HEK293 (cell line): ENCODE results near the gene SLC16A7.

Source experiments
- BCL11A ChIP-seq: fragments of 450-650 bp; formaldehyde crosslinking; IDR thresholded peaks from 2 replicates; pipeline ENCODE4 v1.5.1; 2016; ENCODE audit warnings: low read depth, missing biosample characterization, missing genetic modification characterization
- CTCF ChIP-seq: fragments of 450-650 bp; formaldehyde crosslinking; IDR thresholded peaks from 2 replicates; pipeline ENCODE4 v1.5.1; 2016; ENCODE audit warnings: missing biosample characterization, missing genetic modification characterization
- KLF16 ChIP-seq: fragments of 450-650 bp; formaldehyde crosslinking; IDR thresholded peaks from 2 replicates; pipeline ENCODE4 v1.5.1; 2017; ENCODE audit warnings: missing biosample characterization, missing genetic modification characterization
- PRDM10 ChIP-seq: fragments of 450-650 bp; formaldehyde crosslinking; IDR thresholded peaks from 2 replicates; pipeline ENCODE4 v1.5.1; 2016; ENCODE audit warnings: missing biosample characterization, missing genetic modification characterization
- ZFP3 ChIP-seq: fragments of 450-650 bp; formaldehyde crosslinking; IDR thresholded peaks from 2 replicates; pipeline ENCODE4 v1.5.1; 2016; ENCODE audit warnings: low read depth, missing biosample characterization, missing genetic modification characterization
- ZFP37 ChIP-seq: fragments of 450-650 bp; formaldehyde crosslinking; IDR thresholded peaks from 2 replicates; pipeline ENCODE4 v1.5.1; 2016; ENCODE audit warnings: missing biosample characterization, missing genetic modification characterization
- ZNF132 ChIP-seq: fragments of 450-650 bp; formaldehyde crosslinking; IDR thresholded peaks from 2 replicates; pipeline ENCODE4 v1.5.1; 2017; ENCODE audit warnings: missing biosample characterization, missing genetic modification characterization, borderline replicate concordance
- ZNF24 ChIP-seq: fragments of 450-650 bp; formaldehyde crosslinking; IDR thresholded peaks from 2 replicates; pipeline ENCODE4 v1.5.1; 2016; ENCODE audit warnings: missing biosample characterization, missing genetic modification characterization
- ZNF324 ChIP-seq: fragments of 450-650 bp; formaldehyde crosslinking; IDR thresholded peaks from 2 replicates; pipeline ENCODE4 v1.5.1; 2016; ENCODE audit warnings: missing biosample characterization, missing genetic modification characterization
- ZNF548 ChIP-seq: fragments of 450-650 bp; formaldehyde crosslinking; IDR thresholded peaks from 2 replicates; pipeline ENCODE4 v1.5.1; 2016; ENCODE audit warnings: missing biosample characterization, missing genetic modification characterization
- ZNF558 ChIP-seq: fragments of 450-650 bp; formaldehyde crosslinking; IDR thresholded peaks from 2 replicates; pipeline ENCODE4 v1.5.1; 2016; ENCODE audit warnings: missing biosample characterization, missing genetic modification characterization
- ZNF707 ChIP-seq: fragments of 450-650 bp; formaldehyde crosslinking; IDR thresholded peaks from 2 replicates; pipeline ENCODE4 v1.5.1; 2016; ENCODE audit warnings: missing biosample characterization, missing genetic modification characterization
- TF ChIP-seq, protein P1 (sequence below): fragments of 450-650 bp; formaldehyde crosslinking; IDR thresholded peaks from 2 replicates; pipeline ENCODE4 v1.5.1; 2016; ENCODE audit warnings: missing biosample characterization, missing genetic modification characterization, low read depth
- TF ChIP-seq, protein P2 (sequence below): fragments of 450-650 bp; formaldehyde crosslinking; IDR thresholded peaks from 2 replicates; pipeline ENCODE4 v1.5.1; 2017; ENCODE audit warnings: missing biosample characterization, mild to moderate bottlenecking, missing genetic modification characterization, moderate library complexity

DNA sequence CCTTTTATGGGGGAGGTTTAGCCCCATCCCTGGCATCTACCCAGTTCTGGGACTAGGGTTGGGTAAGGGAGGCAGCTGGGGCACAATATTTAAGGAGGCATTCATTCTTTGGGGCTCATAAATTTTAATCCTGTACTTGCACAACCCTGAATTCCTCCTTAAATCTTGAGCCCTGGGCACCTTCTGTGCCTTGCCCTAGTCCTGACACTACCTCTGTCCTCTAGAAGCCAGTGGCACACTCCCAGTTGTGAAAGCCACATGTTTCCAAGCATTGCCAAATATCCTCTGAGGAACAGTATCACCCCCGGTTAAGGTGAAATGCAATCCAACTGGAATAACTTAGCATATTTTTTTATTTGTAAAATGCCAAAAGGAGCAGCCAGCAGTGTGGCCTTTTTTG lies 36.6 kb downstream of the SLC16A7 start:
- no peak for TF ChIP-seq CTCF
- TF ChIP-seq ZNF324 (tag by site-specific recombination) = no peak
- TF ChIP-seq, protein P1, sequence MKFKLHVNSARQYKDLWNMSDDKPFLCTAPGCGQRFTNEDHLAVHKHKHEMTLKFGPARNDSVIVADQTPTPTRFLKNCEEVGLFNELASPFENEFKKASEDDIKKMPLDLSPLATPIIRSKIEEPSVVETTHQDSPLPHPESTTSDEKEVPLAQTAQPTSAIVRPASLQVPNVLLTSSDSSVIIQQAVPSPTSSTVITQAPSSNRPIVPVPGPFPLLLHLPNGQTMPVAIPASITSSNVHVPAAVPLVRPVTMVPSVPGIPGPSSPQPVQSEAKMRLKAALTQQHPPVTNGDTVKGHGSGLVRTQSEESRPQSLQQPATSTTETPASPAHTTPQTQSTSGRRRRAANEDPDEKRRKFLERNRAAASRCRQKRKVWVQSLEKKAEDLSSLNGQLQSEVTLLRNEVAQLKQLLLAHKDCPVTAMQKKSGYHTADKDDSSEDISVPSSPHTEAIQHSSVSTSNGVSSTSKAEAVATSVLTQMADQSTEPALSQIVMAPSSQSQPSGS (tag by site-specific recombination) = no peak
- TF ChIP-seq ZFP37 (tag by site-specific recombination) = no peak
- TF ChIP-seq PRDM10 (tag by site-specific recombination) = no peak
- TF ChIP-seq, protein P2, sequence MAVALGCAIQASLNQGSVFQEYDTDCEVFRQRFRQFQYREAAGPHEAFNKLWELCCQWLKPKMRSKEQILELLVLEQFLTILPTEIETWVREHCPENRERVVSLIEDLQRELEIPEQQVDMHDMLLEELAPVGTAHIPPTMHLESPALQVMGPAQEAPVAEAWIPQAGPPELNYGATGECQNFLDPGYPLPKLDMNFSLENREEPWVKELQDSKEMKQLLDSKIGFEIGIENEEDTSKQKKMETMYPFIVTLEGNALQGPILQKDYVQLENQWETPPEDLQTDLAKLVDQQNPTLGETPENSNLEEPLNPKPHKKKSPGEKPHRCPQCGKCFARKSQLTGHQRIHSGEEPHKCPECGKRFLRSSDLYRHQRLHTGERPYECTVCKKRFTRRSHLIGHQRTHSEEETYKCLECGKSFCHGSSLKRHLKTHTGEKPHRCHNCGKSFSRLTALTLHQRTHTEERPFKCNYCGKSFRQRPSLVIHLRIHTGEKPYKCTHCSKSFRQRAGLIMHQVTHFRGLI = no peak
- no peak for TF ChIP-seq ZNF132 (tag by site-specific recombination)
- no peak for TF ChIP-seq ZNF548 (tag by site-specific recombination)
- TF ChIP-seq KLF16 (tag by site-specific recombination) = no peak
- no peak for TF ChIP-seq ZNF24 (tag by site-specific recombination)
- no peak for TF ChIP-seq ZFP3 (tag by site-specific recombination)
- TF ChIP-seq BCL11A (tag by site-specific recombination) = no peak
- TF ChIP-seq ZNF558 = no peak
- TF ChIP-seq ZNF707 (tag by site-specific recombination) = no peak
